Fibroblast of mammary gland (primary cell): ENCODE data around the gene PKD1L1.
A peak's percentile ranks its signal among the peaks of the same experiment; 100 is the strongest.

Experiments used
- DNase-seq: peaks from one replicate; pipeline ENCODE4 v3.0.0-alpha.2; 2010; ENCODE audit warnings: low read depth
- H3K4me3 ChIP-seq: 2 replicates; pipeline ENCODE4 v1.5.1; 2011; ENCODE audit warnings: low read depth, mild to moderate bottlenecking, low read length, moderate library complexity; ENCODE audit not compliant: control insufficient read depth
- CTCF ChIP-seq: conservative IDR thresholded peaks from 2 replicates; pipeline ENCODE4 v1.5.1; 2011; ENCODE audit warnings: low read depth, low read length, inconsistent platforms; ENCODE audit not compliant: control insufficient read depth, insufficient read depth

The PKD1L1 gene

DNA sequence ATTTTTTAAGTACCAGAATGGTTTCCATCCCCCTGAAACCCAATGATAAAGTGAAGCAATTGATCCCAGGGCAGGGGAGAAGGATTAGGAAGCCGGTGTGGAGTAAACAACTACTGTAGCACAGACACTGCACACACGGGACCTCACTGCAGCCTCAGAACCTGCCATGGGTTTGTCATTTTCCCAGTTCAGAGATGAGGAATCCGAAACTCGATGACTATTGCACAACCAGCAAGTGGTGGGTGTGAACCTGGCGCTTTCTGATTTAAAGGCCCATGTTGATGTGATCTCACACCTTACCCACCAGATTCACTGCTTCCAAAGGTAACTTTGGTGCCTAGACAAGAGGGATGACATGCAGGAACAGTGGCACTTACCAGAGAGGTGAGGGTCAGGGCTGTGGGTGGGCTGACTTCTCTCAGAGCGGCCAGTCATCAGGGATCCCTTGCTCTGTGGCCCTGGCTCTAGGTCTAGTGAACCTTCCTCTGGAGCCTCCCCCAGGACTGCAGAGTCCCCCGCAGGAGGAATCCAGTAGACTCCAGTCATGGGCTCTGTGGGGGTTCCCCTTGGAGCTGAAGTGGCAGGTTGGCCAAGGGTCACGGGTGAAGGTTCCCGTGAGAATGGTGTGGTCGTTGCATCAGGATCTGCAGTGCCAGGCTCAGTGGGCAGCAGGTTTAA lies 62.8 kb downstream of the PKD1L1 start:
- no peak overlapping the region for H3K4me3 ChIP-seq
- peak; percentile 10 for DNase-seq
- no peak for TF ChIP-seq CTCF

GRCh38 chr7:47884675-47885074 lies 63.6 kb downstream of the PKD1L1 start:
- no peak for TF ChIP-seq CTCF
- DNase-seq, result no peak
- H3K4me3 ChIP-seq, result no peak overlapping the region

GRCh38 chr7:47882635-47883034 lies 65.6 kb downstream of the PKD1L1 start:
- DNase-seq, result no peak

DNA sequence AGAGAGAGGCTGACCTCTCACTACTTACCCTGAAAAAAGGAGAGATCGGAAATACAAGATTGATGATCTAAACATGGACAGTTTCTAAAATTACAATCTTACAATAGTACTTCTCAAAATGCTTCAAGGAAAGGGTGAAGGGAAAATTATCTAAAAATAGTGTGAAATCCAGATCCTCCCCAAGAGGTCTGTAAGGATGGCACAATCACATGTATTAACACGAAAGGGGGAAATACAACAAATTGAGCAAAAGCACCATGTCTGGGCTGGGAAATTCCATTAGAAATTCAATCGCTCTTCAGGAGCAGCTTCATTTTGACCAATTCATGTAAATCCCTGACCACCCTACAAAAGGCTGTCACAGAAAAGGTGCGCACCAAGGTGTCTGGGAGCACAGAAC lies 67.0 kb downstream of the PKD1L1 start:
- no peak overlapping the region for H3K4me3 ChIP-seq
- no peak for TF ChIP-seq CTCF
- no peak for DNase-seq

More at GRCh38 chr7:47882635-47883034, 65.6 kb downstream of the PKD1L1 start:
- H3K4me3 ChIP-seq, result no peak overlapping the region
- no peak for TF ChIP-seq CTCF

GRCh38 chr7:47878662-47879061 lies 69.6 kb downstream of the PKD1L1 start:
- H3K4me3 ChIP-seq, result no peak overlapping the region
- DNase-seq, result no peak
- no peak for TF ChIP-seq CTCF

DNA sequence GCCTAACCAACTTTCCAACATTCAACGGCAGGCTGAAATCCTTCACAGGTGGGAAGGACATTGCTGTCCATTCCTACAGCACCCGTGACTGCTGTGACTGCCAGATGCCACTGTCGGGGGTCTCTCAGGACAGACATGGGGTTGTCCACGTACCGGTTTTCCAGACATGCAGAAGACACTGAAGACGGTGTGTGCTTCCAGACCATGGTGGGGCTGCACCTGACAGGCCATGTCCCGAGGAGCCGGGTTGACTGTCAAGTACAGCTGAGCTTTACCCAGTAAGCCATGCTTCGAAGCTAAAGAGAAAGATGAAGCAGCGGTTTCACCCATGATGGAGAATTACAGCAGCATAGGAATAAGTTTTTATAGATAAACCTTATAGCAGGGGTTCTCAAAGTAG lies 70.9 kb downstream of the PKD1L1 start:
- no peak overlapping the region for H3K4me3 ChIP-seq
- TF ChIP-seq CTCF, result no peak
- DNase-seq, result no peak
